ENCODE measurements around the gene CYRIA.

Gene CYRIA

DNA sequence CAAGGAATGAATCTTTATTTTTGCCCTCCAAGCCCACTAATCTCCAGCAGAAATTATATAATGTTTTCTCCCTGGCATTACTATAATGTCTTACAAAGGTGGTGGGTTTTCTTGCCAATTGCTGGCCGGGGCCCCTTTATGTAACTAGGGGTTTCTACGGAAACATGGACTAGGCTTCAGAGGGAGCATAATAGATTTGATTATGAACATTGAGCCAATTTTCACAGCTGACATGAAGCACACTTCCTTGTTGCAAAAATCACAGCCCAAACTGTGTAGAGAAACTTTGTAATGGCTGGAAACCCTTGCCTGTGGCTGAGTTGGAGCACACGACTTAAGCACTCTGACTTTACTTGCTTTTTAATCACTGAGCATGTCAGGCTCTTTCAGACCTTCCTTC lies 3.8 kb upstream of the CYRIA start:
- no peak for DNase-seq (ENCODE audit: low read depth in 2 of 2)

GRCh38 chr2:16666449-16666801 lies 791 bp upstream of the CYRIA start:
- DNase-seq (ENCODE audit: low read depth in 2 of 2) = no peak

DNA sequence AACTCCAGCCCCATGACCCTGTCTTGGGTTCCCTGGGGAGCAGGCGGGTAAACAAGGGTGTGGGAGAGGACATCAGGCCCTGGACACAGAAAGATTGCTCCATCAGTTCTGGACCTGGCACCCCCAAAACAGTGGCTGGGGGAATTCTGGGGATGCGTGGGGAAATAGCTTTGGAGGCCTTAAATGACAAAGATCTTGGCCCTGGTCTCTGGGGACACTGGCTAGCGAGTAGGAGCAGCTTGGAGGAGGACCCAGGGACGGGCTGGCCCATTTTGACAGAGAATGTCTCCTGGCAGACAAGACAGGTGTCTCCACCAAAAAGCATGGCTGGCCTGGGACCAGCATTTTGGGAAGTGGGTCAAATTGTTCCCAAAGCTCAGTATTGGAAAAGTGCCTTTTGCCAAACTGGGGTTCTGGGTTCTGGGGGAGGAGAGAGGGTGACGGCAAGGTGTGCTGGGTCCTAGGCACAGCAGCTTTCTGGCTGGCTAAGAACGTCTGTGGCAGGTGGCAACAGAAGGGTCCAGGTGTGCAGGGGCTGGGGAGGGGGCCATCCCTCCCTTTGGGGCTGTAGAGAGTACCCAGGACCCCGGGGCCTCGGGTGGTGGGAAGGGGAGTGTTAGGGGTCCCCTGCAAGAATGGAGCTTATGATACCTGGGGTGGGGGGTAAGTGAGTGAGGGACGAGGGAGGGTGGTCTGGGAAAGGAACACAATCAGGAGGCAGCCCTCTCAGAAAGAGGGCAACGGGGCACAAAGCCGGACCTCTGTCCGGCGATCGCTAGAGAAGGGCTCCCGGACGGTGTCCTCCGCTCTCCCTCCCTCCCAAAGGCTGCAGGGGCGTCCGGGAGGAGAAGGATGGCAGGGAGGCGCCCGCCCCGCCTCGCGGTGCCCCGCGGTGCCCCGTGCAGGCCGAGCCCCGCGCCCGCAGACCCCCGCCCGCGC lies 556 bp downstream of the CYRIA start:
- no peak for DNase-seq (ENCODE audit: low read depth in 2 of 2)

DNA sequence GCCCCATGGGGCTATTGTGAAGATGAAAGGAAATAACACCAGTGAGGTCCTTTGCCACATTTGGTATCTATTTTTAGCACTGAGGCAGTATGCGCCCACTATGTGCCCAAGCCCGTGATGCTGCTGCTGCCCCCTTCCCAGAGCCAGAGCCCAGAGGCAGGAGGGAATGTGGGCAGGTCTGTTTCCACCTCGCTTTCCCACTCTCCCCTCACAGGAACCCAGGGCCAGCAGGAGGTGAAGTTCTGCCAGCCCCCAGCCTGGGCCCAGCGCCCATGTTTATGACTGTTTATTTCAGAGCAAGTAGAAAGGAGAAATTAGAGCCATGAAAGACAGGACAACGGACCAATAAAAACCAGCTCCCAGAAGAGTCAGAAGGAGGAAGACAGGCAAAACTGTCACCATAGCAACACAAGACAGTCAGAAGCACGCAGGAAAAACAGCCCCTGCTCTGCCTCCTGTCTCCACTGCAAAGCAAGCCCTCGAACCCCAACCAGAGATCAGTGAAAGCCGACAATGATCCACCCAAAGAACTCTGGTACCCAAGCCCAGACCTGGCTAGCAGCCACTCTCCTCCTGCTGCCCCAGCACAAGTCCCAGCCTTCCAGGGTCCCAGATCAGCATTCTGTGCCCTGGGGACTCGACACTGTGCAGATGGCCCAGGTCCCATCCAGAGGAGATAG lies 1.4 kb downstream of the CYRIA start:
- DNase-seq (ENCODE audit: low read depth in 2 of 2) = no peak

DNA sequence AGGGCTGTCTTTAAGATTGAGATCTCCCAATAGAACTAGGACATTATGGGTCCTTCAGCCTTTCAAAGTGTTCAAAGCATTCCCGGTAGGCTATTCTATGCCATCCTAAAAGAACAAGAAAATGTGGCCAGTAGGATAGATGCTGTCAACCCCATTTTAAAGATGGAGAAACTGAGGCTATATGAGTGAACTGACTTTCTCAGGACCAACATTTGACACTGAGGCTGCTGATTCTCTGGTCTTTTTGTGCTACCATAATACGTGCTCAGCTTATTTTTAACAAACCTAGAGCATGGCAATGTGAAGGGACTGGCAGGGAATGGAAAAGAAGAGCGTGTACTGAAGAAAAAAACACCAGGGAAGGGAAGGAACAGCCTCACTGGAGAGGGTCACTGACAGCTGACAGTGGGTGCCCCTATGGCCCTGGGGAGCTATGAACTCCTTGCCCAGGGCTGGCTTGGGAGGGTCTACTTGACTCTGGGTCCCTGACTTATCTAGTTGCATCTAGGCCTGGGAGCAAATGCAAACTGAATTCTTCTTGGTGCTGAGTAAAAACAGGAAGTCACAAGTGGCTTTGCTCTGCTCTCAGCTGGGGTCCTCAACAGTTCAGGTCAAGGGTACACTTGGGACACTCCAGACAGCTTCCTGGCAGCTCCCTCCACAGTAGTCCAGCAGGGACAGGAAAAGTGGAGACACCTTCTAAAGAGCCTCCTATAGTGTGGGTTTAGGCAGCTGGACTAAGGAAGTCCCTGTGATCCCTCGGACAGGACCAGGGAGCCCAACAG lies 2.3 kb downstream of the CYRIA start:
- DNase-seq (ENCODE audit: low read depth in 2 of 2) = no peak

DNA sequence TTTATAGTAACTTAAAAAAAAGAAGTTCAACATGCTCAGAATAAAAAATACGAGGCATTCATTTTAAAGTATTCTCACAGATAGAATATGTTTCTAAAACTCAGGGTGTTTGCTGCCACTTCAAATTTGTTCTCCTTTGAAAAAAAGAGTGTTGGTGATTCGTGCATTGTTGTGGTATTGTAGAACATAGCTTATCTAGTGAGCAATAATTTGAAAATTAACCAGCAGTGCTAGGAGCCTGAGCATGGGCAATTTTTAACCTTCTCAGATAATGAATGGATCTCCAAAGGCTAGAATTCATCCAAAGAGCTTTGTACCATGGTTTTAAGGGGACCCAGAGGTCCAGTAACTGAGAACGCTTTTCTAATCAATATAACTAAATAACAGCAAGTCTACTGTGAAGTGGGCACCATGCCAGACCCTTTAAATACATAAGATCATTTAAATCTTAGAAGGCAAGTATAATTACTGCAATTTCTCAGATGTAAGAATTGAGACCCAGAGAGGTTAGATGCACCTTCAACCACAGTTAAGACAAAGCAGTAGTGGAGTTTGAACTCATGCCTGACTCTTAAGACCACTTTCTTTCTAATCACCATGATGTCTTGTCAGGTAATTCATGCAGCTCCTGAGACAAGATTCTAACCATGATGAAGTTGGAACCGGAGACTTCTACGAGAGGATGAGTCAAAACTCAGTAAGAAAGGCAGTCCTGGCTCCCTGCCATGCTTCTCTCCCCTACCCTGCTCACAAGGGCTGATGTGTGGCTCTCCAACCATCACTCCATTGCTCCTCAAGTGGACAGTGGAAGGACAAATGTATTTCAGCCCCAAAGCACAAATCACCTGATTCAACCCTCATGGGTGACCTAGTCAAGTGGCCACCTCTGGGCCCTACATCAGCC lies 3.4 kb downstream of the CYRIA start:
- DNase-seq (ENCODE audit: low read depth in 2 of 2) = no peak

DNA sequence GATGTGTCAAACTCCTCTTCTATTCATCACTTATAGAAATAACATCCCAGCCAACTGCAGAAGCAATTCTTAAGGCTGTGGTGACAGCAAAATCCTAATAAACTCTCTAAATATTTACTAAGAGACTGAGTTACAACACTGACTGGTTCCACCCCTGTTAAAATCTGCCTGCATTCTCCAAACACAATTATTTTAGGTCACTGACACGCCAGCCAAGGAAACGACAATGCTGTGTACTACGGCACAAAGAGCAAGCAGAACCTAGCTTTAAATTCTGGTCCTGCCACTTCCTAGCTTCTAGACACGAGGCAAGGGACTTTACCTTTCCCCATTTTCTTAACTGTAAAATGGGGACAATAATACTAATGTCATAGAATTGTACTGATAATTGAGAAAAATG lies 4.1 kb downstream of the CYRIA start:
- DNase-seq (ENCODE audit: low read depth in 2 of 2) = no peak

DNA sequence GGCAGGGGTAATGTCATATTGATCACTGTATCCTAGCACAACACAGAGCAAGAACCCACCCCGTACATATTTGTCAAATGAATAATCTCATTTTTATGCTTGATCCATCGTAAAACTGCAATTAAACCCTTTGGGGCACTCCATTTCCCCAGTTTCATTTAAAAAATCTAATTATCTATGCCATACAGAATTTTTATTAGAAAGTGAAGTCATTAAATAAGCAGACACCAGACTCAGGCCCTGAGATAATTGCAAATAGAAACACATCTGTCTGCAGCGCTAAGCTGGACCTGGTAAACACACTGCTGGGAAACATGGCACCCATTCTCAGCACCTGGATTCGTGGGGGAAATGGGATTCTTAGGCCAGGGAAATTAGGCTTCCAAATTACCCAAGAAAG lies 5.1 kb downstream of the CYRIA start:
- no peak for DNase-seq (ENCODE audit: low read depth in 2 of 2)

DNA sequence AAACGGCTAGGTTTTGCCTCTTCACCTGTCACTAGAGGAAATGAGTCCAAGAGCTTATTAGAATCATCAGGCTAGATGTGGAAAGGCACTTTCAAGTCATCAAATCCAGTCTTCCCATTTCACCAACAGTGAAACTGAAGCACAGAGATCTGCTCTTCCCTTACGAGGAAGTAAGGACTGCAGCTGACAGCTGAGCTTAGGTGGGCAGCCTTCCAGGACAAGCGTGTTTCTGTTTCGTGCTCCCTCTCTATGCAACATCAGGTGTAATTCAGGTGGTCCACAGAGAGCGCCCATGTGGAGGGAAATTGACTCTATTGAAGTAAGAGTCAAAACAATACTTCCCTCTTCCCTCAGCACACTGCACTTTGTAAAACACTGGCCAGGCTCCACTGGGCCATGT lies 5.5 kb downstream of the CYRIA start:
- no peak for DNase-seq (ENCODE audit: low read depth in 2 of 2)

DNA sequence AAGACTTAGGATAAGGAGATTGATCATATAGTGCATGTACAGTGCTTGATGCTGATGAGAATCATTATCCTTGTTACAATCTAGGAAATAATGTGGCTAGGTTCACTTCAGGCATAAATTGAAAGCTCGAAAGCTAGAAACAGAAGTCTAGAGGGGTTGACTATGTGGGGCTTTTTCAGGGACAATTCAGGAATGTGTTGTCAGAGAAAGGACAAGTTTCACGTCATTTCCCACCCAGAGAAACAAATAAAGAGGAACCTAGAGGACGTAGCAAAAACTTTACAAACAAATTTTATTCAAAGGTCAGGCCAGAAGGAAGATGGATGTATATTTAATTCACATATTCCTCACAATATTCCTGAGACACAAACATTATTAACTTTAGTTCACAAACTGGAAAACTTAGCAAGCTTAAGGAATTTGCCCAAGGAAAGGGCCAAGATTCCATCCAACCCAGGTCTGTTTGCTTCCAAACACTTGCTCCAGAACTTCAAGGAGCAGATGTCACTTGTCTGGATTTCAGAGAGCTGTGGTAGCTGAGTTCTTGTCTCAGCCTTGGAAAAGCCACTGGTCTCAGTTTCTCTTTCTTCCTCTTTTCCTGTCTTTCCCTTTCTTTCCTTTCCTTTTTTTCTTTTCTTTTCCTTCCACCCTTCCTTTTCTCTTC lies 7.4 kb downstream of the CYRIA start:
- no peak for DNase-seq (ENCODE audit: low read depth in 2 of 2)

GRCh38 chr2:16657671-16658070 lies 8.0 kb downstream of the CYRIA start:
- DNase-seq (ENCODE audit: low read depth in 2 of 2) = no peak

DNA sequence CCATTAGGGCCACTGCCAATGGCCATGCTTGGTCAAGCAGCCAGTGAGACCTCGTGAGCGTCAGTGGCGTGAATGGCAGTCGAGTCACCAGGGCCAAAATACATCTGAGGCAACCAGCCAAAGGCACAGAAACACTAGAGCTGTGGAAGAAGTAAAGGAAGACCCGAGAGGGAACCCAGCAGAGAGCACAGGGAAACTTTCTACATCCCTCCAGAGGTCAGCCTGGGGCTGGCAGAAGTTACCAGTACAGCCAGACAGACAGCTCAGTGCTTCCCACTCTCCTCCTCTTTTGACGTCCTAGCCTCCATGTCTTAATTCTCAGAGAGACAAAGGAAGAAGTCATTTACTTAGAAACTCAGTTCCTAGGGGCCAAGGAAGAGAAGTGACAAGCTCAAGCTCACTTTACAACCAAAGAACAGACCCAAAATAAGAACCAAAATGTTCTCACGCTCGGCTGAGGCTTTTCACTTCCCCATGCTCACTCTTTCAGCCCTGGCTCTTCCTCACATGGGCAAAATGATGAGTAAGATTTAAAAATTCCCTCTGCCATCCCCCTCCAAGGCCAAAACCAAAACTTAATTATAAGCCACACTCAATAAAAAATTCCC lies 8.7 kb downstream of the CYRIA start:
- no peak for DNase-seq (ENCODE audit: low read depth in 2 of 2)

DNA sequence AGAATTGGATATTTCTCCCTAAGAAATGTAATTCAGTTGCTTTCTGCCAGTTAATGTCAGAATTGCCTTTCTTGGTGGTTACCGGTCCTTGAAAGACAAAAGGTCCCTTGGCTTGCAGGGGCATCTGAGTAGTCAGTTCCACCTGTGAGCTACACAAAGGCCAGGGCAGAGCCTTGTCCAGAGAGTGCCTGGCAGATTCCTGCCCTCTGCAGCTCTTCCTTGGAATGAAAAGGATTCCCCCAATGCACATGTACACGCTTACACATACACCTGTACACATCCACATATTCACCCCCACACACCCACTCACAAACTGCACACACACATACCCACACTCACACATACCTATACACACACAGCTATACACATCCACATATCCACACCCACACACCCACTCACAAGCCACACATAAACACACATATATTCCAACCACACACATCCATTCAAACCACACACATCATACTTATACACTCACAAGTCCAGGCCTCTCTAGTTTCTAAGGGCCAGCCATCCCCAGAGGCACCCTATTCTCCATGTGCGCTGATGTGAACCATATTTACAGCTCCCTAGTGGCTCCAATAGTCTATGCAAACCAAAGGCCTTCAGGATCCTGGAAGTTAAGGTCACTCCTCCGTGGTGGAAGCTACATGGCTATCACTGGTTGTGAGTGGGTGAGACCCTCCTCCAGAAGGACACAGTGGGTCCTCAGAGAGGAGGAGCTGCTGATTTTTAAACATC lies 9.6 kb downstream of the CYRIA start:
- no peak for DNase-seq (ENCODE audit: low read depth in 2 of 2)

GRCh38 chr2:16655445-16655837 lies 10.2 kb downstream of the CYRIA start:
- no peak for DNase-seq (ENCODE audit: low read depth in 2 of 2)

DNA sequence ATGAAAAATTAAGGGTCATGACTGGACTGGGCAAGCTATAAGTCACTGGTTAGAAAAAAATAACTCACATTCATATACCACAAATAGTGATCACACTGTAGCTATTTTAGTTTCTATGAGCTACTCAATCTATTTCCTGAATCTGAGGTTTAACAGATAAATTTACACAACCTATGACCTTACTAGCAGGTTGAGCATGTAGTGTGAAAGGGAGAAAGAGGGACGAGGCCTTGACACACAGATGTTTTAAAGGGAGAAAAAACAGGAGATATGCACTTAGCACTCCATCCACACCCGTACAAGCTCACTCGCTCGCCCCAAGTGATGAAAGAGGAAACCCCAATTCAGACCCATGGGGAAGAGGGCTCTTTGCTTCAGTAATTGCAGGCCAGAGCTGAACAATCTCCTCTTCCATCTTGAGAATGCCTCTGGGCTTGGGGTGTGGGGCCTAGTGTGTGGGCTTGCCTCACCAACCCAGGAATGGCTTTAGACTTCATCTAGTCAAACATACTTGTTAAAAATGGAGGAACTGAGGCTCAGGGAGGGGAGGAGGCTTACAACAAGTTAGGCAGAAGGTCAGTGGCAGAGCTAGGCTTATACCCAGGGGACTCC lies 10.7 kb downstream of the CYRIA start:
- no peak for DNase-seq (ENCODE audit: low read depth in 2 of 2)

GRCh38 chr2:16653799-16654198 lies 11.8 kb downstream of the CYRIA start:
- no peak for DNase-seq (ENCODE audit: low read depth in 2 of 2)

GRCh38 chr2:16653083-16653375 lies 12.6 kb downstream of the CYRIA start:
- no peak for DNase-seq (ENCODE audit: low read depth in 2 of 2)

GRCh38 chr2:16652296-16653082 lies 13.1 kb downstream of the CYRIA start:
- no peak for DNase-seq (ENCODE audit: low read depth in 2 of 2)

All from activated CD8-positive, alpha-beta memory T cell treated with anti-CD3 and anti-CD28 coated beads for 4 hours (primary cell).